Right ventricle myocardium superior (tissue), 1 donor: ENCODE measurements around the gene INTS6. TPM values are rescaled to one million over a fixed set of nuclear protein-coding genes. Genes with fewer than 3 reads are reported as not detected.

ENCODE experiments used
- ATAC-seq: fragments of 200-7000 bp; cut with Tn5 transposase; one replicate; pipeline ENCODE4 v1.9.1; 2020; ENCODE audit warnings: mild to moderate bottlenecking; ENCODE audit not compliant: poor library complexity
- DNase-seq: peaks from one replicate; pipeline ENCODE4 v3.0.0-alpha.2; 2020
- intact Hi-C: fragments of 100-400 bp; cut with DNase I; formaldehyde crosslinking; loops from one replicate; pipeline ENCODE4 v1.11.2; 2022
- total RNA-seq: library from RNA; stranded (reverse); fragmentation: NEBNext Ultra II Directional; extraction: Animal tissue kit (Norgen Biotek cat#: 25700); gene quantifications from one replicate; pipeline ENCODE4 v1.2.1, GENCODE V29; 2021
- donor health status: DM: no; HTN: yes; CAD: no; lungs with severe emphysema.

INTS6 gene
- total RNA-seq, 1 donor from 2014 or later: 28.3 TPM

DNA sequence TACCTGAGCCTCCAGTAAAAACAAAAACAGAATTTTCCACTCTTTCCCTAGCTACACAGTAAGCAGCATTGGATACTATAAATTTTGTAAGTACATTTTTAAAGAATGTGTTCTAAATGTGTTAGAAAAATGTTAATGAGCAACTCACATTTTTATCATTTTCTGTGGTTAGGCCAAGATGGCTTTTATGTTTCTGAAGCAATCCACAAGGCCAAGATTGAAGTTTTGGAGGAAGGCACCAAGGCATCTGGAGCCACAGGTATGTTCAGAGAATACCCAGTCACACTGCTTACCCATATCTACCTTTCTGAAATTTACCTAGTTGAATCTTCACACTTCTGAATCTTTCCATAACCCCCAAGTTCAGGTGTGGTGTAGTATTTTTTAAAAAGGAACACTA, 91.7 kb downstream of the INTS6 start:
- DNase-seq: no peak
- ATAC-seq: no peak
- intact Hi-C loops: no loop called here

DNA sequence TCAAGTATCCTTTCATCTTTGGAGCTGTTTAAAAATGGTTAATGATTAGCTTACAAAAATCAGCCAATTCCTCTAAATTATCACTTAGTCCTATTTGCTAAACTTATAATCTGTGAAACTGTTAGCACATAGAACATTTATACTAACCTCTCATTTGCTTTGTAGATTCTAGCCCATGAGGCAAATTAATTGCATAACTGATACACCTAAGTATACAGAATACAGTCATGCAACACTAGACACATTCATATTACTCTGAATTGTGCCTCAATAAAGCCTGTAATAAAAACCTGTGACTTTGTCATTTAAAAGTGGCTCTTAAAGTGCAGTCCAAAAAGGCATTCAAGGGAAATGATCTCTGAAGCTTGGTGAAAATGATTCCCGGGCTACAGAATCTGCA, 92.3 kb downstream of the INTS6 start:
- ATAC-seq: no peak
- intact Hi-C loops: no loop called here
- DNase-seq: no peak

DNA sequence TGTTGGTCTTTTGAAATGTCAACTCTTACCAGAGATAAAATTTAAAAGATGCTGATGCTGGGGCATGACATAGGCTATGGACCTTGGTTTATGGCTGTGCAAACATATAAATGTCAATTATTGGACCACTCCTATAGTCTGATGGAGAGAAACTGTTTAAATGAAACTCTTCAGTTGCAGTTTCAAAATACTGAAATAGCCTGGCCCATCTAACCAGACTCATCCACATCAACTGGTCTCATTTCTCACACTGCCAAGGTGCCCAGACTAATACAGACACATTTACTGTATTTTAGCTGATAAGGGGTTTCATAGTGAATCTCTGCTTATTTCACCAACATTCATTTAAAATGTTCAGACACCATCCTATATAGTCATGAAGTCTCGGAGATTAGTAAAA, 93.5 kb downstream of the INTS6 start:
- ATAC-seq (no peak), DNase-seq (no peak)
- intact Hi-C loops: no loop called here

DNA sequence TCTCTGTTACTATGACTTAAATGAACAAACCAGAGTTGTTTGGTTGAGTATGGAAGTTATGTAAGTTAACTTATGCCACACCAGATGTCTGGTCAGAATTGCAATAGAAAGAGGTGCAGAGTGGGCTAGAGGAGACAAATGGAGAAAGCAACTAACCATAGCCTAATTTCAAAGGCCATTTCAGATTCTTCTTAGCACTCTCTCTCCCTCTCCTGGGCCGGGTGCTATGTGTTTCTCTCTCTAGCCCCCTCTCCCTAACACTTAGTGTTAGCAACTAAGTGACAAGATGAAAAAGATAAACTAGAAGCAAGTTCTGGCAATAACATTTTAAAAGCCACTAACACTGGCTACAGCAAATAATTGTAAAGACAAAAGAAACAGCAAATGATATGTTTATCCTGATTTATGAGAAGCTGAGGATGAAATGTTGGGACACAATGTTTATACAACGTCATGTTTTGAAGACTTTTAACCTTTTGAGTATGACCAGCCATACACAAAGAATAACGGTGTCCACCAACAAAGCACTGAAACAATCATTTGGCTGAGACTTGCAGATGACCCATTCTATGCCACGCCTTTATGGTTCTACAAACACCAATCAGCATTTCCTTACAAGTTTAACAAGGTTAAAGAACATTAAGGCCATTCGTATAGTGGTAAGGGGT, 94.8 kb downstream of the INTS6 start:
- intact Hi-C loops: no loop called here
- no peak for ATAC-seq
- DNase-seq: no peak

DNA sequence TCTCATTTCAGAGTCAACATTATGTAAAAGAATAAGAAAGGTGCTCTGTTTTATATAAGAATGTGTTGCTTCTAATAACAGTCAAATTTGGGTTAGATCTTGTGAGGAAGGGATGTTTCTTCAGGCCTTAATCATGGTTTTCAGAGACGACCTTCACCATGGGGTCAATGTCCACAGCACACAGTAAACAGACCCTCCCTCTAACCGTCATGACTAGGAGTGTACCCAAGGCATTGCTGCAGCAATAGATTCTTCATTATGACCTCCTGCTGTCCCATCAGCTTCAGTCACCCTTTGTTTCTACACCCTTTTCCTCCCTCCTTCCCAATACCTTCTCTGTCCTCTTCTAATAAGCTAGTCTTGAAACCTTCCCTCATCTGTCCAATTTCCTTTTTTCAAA, 97.6 kb downstream of the INTS6 start:
- intact Hi-C loops: no loop called here
- ATAC-seq (no peak), DNase-seq (no peak)

DNA sequence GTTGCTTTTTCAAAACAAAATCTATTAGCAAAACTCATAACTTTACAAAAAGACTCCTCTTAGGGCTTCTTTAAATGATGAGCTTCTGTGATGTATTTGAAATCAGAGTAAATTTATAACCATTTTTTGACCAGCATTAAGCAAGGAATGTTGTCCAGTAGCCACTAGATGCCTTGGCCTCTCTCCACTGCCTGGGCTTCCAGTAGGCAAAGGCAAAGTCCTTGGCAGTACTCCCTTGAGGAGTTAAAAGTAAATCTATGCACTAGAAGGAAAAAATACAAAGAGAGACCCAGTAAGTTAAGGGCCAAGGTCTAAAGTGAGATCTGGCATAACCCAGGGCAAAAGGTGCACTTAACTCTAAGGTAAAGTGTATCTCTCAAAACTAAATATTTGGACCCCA, 103.8 kb downstream of the INTS6 start:
- ATAC-seq (no peak), DNase-seq (no peak)
- intact Hi-C loops: no loop called here

DNA sequence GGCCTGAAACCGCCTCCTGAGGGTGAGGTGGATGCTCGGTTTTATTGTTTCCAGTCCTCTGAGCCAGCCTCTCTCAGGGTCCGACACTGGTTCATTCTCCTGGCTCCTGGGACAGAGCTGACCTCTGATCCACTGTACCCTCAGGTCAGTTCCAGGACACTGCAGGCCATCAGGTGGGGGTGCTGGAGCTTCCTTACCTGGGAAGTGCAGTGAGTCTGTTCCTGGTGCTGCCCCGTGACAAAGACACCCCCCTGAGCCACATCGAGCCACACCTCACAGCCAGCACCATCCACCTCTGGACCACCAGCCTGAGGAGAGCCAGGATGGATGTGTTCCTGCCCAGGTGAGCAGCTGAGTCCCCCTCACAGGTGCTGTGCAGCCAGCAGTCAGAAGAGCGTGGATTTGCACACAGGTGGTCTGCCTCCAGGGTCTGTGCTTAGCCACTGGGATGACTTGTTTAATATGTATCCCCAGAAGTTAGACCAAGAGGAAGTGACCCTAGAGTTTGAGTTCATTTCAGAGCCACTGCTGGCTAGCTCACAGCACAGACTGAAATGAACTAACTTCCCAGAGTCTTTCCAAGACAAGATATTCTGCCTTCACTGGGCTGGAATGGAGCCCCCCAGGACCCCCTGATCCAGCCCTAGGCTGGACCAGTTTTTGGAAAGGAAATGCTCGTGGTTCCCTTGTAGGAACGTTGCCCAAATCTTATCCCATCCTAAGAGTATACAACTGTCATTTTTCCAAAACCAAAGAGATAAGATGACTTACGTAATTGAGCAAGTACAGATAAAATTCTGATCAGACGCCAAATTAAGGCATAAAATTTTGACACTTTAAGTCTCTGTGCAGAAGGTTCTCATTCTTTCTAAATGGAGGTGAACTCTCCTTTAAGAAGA, 104.5 kb downstream of the INTS6 start:
- peak; percentile 64 for ATAC-seq
- DNase-seq: no peak
- intact Hi-C loops: no loop called here

DNA sequence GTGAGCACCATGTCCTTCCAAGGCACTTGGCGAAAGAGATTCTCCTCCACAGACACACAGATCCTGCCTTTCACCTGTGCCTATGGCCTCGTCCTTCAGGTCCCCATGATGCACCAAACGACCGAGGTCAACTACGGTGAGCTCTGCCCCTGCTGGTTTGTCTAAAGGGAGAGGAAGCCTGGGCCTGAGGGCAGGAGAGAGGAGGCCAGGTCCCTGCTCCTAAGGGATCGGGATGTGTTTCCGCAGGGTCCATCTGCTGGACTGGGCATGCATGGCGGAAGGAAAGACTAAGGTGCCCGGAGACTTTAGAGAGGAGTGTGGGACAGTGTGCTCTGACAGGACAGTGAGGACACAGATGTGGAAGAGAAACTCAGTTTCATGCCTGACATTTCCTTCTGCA, 105.7 kb downstream of the INTS6 start:
- no peak for ATAC-seq
- no peak for DNase-seq
- intact Hi-C loops: no loop called here

DNA sequence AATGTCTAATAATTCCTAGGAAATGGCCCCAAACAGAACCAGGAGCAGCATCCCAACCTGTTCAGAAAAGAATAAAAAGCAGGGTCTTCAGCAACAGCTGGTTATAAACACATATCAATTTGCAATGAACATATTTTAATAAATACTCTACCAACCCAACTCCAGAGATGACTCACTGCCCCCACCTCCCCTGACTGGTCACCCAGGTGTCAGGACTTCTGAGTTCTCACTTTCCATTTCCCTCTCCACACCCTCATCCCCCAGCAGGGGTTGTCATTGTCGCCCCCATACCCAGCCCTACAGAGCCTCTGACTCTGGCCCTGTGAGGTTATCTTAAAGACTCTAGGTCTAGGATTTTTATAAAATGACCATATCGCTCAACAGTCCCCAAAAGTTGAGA, 106.4 kb downstream of the INTS6 start:
- no peak for ATAC-seq
- DNase-seq: no peak
- intact Hi-C loops: no loop called here

DNA sequence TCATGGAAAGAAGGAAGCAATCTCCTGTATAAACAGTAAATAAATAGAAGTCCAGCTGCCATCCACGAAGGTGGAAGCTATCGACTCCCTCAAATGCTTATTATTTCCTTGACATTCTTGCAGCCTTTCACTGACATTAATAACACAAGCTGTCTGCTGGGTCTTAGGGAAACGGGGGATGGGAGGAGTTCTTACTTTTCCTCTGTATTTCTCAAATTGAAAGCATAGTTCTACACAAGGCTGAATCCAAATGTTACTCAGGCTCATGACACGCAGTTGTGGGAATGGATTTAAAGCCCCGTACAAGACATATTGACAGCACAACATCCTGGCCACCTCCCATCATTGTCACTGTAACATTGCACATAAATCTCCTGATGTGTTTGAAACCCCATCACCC, 109.4 kb downstream of the INTS6 start:
- intact Hi-C loops: no loop called here
- ATAC-seq (no peak), DNase-seq (no peak)

DNA sequence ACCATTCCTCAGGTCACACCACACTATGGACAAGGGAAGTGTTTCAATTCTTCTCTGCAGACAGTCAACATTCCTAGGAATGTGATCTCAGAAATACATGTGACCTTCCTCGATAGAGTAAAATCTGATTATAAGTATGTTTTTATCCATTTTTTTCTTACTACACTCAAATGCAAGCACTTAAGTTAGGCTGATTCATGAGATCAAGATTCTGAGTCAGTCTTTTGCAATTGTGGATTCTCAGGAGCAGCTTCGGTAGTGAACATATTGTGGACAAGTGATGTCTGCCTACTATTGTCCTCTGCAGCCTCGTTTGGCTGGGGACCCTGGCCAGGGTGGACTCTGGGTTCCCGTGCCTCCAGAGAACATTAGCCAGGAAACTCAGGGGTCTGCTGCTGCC, 110.1 kb downstream of the INTS6 start:
- intact Hi-C loops: no loop called here
- DNase-seq (no peak), ATAC-seq (no peak)

DNA sequence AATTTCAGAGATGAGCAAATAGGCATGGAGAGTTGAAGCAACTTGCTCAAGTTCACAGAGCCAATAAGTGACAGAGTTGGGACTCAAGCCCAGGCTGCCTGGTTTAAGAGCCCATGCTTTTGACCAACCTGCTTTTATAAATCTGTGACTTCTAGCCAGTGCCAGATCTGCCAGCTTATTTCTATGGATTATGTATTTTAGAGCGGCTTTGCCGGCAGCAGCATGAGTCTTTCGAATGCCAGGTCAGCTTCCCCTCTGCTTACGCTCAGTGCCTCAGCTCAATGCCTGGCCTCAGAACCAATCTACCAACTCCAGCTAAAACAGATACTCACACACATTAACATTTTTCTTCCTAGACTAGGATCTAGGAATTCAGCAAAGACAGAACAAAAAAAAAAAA, 111.0 kb downstream of the INTS6 start:
- intact Hi-C loops: no loop called here
- ATAC-seq (no peak), DNase-seq (no peak)

DNA sequence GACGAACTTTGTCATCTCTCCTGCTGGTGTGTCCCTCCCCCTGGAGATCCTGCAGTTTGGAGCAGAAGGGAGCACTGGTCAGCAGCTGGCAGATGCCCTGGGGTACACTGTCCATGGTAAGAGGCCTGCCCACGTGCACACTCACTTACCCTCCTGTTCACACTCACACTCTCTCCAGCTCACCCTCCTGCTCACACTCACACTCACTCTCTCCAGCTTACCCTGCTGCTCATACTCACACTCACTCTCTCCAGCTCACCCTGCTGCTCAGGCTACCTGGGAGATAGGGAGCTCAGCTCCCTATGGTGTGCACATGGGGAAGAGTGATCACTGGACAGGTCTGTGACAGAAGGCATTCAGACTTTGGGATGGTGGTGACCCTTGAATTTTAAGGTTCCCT, 111.6 kb downstream of the INTS6 start:
- DNase-seq (no peak), ATAC-seq (no peak)
- intact Hi-C loops: no loop called here

DNA sequence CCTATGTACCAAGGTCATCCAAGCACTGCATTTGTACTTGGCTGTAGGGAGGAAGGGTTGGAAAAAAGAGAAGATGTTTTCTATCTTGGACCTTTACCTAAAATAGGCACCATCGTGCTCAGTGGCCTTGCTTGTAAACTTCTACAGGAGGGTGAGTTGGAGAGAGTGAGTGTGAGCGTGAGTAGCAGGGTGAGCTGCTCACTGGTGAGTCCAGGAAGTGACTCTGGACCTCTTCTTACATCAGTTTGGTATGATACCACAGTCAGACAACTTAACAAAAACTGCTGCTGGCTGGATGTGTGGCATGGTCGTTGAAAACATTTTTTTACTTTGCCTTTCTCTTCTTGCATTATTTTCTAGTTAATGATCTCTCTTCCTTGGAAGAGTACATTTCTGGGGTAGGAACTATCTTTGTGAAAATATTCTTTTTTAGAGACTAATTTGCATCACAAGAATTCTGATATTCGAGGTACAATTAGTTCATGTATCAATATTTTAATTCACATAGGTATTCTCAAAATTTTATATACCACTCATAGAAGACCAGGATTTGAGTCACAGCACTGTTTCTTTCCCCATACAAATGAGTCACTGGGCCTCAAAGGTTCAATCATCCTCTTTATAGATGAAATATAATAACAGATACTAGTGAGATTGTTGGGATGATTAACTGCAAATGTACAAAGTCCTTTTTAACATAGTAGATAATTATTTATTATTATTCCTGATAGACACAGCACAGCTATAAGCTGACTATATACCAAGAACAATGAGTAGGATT, 112.7 kb downstream of the INTS6 start:
- no peak for DNase-seq
- intact Hi-C loops: no loop called here
- ATAC-seq: no peak

DNA sequence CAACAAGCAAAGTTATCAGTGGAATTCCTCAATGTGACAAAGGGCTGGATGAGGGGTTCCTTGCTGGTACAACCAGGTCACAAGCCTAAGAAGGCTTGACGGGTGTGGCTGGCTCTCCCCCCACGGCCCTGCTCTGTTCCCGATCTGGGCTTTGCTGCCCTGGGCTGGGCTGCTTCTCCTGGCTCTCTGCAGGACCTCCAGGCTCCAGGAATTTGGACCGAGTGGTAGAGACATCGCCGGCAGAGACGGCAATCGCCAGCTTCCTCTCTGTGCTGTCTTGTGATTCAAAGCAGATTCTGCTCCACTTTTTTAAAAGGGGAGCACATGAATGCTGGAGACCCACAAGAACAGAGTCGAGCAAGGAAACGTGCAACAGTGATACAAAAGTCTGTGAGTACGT, 113.5 kb downstream of the INTS6 start, which contains the start of gene SERPINE3:
TSS of gene SERPINE3 (plus strand) at position 338 of the 400 bp plus-strand sequence. CDS start 1,401 bp downstream, outside the sequence.
- ATAC-seq (no peak), DNase-seq (no peak)
- intact Hi-C loops: no loop called here

DNA sequence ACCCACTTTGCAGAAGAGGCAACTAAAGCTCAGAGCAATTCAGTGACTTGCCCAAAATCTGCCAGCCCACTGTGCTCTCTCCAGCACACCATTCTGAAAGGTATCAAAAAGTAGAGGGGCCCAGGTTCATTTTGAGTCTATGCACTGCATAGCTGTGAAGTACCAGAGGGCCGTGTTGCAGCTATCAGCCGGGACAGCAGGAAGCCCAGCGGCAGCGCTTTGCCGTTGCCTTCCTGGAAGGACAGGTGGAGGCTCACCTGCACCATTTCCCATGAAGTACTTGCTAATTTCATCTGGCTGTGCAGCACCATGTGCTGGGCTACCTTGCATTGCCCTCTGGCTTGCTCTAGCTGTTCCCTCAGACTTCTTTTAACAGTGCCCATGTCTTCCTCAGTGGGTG, 116.1 kb downstream of the INTS6 start:
- ATAC-seq: no peak
- intact Hi-C loops: no loop called here
- DNase-seq: no peak

DNA sequence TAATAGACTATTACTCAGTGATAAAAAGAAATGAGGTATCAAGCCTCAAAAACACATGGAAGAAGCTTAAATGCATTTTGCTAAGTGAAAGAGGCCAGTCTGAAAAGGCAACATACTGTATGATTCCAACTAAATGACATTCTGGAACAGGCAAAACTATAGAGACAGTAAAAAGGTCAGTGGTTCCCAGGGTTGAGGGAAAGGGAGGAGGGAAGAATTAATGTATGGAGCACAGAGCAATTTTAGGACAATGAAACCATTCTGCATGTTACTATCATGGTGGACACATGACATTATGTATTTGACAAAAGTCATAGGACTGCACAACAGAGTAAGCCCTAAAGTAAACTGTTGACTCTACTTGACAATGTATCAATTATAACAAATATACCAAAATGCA, 119.0 kb downstream of the INTS6 start:
- intact Hi-C loops: no loop called here
- ATAC-seq: no peak
- DNase-seq: no peak

DNA sequence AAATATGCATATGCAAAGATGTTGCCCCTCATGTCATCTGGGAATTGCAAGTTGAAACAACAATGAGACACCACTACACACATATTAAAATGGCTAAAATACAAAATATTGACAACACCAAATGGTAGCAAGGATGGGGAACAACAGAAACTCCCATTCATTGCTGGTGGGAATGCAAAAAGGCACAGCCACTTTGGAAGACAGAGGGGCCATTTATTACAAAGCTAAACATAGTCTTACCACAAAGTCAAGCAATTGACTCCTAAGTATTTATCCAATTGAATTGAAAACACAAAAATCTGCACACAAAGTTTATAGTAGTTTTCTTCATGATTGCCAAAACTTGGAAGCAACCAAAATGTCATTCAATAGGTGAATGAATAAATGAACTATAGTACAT, 119.4 kb downstream of the INTS6 start:
- no peak for ATAC-seq
- DNase-seq: no peak
- intact Hi-C loops: no loop called here

DNA sequence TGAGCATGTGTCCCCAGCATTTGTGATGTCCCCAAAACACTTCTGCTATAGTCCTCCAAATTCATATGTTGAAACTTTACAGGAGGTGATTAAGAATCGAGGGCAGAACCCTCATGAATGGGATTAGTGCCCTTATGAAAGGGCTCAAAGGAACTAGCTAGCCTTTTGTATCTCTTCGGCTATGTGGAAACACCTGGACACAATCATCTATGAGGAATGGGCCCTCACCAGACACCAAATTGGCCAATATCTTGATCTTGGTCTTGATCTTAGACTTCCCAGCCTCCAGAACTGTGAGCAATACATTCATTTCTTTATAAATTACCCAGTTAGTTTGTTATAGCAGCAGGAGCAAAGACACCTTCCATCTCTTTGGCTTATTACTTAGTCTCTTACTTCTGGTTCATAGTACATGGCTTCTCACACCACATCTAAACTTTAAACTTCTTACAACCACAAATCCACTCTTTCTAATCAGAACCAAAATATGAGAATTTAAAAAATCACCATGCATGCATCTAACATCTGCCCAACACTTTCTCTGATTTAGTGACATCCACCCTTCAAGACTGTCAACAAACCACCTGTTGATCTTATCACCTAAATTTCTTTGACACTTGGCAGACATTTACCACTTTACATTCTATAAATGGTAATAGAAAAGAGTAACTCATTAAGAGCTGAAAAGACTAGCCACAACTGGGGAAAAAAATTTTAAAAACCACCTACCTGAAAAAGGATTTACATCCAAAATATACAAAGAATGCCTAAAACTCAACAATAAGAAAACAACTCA, 120.1 kb downstream of the INTS6 start:
- intact Hi-C loops: no loop called here
- ATAC-seq (no peak), DNase-seq (no peak)
